NK-92 (cell line): ENCODE data around the gene LTB.
"Not testable (repeated sequence)": the region's sequence is repeated elsewhere in the genome, so short reads cannot be mapped to it uniquely, and the experiment has no call there.

ENCODE experiments used
- DNase-seq: peaks from one replicate; lab custom pipeline; 2025; ENCODE audit not compliant: unreplicated experiment; lab: John Stamatoyannopoulos, UW

The LTB gene

GRCh38 chr6:31556307-31556706 is 25.9 kb downstream of the LTB start:
- DNase-seq: no peak

- DNase-seq: not testable (repeated sequence)
Measured at GRCh38 chr6:31551371-31551770, 30.9 kb downstream of the LTB start.

GRCh38 chr6:31548544-31548873 is 33.7 kb downstream of the LTB start:
- DNase-seq: no peak

- DNase-seq: no peak
Measured at GRCh38 chr6:31547727-31548543, 34.3 kb downstream of the LTB start.

DNA sequence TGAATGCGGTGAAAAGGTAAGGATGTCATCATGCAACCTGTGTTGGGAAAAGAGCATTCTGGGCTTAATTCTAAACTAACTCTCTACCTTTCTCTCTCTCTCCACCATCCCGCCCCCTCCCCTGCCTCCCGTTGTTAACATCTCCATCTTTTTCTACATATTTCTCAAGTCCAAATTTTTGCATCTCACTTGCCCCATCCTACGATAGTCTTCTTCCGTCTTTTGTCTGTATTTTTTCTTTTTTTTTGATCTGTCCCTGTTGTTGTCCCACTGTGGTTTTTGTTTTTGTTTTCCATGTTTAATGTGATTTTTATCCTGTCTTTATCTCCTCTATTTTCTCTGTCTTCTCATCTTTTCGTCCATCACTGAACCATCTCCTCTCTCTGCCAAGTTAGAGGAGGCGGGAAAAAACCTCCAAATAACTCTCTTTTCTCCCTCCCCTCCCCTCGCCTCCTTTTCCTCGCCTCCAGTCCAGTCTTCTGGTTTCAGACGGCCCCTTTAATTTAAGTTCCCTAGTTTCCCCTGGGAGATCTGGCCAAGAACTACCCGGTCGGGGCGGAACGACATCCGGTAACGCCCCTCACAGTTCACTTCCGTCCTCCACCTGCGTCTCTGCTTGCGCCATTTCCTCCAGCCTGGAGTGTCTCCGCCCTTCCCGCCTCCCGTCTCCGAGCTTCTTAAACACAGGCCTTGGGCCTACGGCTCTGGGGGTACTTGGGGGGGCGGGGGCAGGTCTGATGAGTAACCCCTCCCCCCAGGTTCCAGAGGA is 35.1 kb downstream of the LTB start, which contains the start of gene NFKBIL1:
NFKBIL1 (plus strand) TSS at position 651 of the 769 bp plus-strand sequence; CDS start at position 738, 87 bp downstream.
- DNase-seq: no peak

- DNase-seq: no peak
Measured at GRCh38 chr6:31546339-31546957, 35.8 kb downstream of the LTB start, which contains the start of gene ATP6V1G2. Gene ATP6V1G2, minus strand, starts transcription at chr6:31546608. Its CDS starts 49 bp downstream, at chr6:31546559.

DNA sequence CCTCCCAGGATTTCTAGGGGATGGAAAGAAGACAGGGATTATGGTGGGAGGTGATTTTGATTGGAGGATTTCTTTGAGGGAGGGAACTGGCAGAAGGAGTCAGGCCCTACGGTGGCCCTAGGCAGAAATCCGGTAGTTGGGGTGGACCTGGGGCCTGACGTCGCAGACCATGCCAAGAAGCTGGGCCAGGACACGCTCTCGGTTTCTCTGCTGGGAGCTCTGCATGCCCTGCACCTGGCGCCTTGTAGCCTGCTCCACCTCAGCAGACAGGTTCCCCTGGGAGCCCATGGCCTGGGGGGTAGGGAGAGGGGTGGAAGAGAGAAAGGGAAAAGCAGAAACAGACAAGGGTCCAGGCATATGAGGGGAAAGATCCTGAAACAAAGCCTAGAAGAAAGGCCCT is 36.9 kb downstream of the LTB start:
- DNase-seq: no peak

GRCh38 chr6:31544676-31545075 is 37.5 kb downstream of the LTB start:
- DNase-seq: no peak

DNA sequence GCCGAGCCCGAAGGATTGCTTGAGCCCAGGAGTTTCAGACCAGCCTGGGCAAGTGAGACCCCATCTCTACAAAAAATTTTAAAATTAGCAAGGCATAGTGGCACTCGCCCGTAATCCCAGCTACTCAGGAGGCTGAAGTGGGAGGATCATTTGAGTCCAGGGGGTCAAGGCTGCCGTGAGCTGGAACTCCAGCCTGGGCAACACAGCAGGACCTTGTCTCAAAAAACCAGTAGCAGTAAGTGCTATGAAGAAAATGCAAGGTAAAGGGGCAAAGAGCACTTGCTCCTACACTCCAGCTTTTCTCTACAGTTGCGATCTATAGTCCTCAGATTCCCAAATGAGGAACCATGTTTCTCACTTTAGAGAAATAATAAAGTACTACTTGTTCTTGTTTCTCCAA is 38.6 kb downstream of the LTB start:
- no peak for DNase-seq

- no peak for DNase-seq
Measured at GRCh38 chr6:31541658-31542521, 40.3 kb downstream of the LTB start, which contains the start of gene DDX39B. Gene DDX39B, minus strand, starts transcription at chr6:31542003. Its CDS starts 1,471 bp downstream, at chr6:31540532.

GRCh38 chr6:31541059-31541657 is 41.1 kb downstream of the LTB start:
- DNase-seq: no peak

DNA sequence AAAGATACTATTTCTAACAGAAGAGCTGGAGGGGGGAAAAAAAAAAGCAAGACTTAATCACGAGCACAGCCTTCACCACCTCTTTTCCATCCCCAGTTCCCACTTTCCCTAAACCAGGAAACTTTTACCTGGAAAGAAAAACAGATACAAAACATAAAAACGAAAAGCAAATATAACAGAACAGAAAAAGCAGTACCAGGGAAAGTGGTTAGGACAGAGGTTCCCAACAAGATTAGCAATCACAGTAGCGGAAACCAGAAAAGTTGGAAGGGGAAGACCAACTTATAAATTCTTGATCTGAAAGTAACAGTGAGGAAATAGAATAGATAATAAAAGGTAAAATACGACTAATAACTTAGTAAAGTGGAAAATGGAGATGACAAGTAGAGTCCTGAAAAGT is 41.6 kb downstream of the LTB start:
- no peak for DNase-seq

DNA sequence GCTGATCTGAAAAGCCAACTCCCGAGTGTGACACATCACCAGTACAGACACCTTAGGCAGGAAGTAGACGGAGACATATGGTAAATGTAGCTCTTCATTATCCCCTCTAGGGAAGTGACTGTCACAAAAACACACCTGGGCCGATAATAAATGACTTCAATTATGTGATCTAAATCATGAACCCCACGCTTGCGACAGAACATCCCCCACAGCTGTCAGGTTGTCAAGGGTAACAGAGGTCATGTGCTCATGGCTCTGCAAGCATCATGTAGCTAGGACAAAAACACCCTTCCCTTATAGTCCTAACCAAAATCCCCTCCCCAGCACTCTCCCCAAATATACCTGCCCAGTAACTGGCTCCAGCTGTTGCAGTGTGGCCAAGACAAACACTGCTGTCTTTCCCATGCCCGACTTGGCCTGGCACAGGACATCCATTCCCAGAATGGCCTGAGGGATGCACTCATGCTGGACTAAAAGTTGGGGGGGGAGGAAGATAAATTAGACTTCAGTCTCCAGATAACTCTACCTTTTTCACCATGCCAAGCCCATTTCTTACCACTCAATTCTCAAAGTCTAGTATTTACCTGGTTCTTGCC is 43.3 kb downstream of the LTB start:
- DNase-seq: no peak

DNA sequence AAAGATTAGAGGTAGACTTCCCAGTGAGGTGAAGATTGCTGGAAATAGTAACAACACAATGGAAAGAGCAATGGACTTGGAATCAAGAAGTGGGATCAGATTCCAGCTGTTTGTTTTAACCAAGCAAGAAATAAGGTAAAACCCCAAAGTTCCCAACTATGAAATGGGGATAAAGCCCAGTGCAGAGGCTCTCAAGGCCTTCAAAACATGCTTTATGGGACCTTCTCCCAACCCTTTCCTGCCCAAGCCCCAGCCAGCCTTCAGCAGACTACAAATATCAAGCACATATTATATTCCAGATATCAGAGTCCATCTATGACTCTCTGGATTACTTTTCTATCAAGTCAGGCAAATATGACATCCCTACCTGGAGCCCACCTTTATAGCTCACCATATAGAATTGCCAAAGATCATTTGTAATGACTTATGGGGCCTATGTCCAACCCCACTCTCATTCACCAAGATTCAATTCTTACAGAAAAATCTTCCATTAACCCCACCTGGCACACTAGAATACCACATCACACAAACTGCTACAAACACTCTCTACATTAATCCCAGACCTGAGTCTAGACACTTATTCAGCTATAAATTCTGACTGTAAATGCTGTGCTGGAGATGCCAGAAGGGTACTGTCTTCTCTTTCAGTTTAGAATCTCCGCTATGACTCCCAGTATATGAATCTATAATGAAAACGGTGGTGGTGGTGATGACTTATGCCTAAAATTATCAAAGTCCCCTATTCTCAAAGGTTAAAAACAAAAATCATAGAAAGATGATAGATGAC is 46.5 kb downstream of the LTB start:
- no peak for DNase-seq

DNA sequence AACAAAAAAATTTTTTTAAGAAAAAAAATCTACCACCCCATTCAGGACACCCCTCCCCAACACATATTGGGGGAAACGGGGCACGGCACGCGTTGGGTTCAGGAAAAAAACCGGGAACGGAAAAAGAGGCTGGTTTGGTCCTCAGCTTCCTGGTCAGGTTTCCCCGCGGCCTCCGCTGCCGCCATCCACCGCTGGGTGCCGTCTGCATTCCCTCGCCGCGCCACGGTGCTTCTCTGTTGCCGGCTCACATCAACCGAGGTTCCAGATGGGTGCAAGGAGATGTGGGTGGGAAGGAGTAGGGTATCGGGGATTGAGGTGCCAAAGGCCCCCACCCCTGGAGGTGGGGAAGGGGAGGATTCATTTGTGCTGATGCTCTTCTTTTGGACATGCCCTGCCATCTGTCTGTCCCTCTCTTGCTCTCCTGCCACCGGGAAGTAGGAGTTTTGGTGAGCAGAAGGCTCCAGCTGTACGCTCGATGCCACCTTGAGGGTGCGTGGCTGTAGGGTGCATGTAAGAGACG is 47.6 kb downstream of the LTB start:
- no peak for DNase-seq

DNA sequence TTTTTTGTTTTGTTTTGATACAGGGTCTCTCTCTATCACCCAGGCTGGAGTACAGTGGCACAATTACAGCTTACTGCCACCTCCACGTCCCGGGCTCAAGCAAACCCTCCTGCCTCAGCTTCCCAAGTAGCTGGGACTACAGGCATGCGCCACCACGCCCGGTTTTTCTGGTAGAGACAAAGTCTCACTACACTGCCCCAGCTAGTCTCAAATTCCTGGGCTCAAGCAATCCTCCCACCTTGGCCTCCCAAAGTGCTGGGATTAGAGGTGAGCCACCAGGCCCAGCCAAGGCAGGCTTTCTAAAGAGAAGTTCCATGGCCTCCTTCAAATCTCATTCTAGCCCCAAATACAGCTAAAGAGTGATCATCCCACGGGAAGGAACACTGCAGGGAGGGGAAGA is 48.2 kb downstream of the LTB start:
- DNase-seq: no peak

DNA sequence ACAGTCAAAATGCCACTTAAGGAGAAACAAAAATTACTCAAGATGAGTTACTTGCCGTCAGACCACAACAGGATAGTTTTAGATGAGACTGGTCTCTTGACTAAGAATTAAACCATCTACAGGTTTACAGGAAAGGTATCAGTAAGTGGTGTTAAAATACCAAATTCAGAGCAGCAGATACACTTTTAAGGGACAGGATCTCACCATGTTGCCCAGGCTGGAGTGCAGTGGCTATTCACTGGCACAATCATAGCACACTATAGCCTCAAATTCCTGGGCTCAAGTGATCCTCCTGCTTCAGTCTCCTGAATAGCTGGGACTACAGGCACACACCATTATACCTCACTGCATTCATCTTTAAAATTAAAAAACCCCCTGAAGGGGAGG is 48.8 kb downstream of the LTB start:
- DNase-seq: no peak

DNA sequence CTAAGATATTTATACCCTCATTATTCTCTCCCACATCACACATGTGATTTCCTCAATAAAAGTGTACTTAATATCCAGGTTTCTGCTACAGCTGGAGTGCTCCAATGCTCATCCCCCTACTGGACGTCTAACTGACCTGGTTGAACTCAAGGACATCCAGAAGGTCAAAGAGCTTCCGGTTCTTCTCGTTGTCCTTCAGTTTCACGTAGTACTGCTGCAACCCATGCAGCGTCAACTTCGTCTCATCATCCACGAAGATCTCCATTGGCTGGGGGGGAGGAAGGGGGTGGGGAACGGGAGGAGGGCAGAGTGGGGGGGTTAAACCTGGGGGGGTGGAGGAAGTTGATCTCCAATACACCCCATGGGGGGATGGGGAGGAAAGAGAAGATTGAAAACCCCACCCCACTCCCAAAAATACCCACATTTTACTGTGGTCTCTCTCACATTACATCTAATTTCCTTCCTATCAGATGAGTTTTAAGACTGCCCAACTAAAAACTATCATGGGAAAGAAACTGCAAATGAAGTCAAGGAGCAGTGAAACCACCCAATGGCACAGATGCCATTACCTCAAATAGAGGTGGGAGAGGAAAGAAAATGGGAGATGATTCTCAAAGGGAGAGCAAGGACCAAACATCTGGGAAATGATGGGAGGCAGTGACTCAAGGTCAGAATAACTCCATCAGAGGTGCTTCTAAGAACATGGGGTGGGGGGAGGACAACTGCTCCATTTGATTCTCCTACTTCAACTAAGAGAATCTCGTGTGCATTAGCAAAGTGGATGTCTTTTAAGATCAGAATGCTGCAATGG is 49.4 kb downstream of the LTB start:
- DNase-seq: no peak
